ENCODE results near the gene HEATR9.
A peak's percentile ranks its signal among the peaks of the same experiment; 100 is the strongest.

The HEATR9 gene

DNA sequence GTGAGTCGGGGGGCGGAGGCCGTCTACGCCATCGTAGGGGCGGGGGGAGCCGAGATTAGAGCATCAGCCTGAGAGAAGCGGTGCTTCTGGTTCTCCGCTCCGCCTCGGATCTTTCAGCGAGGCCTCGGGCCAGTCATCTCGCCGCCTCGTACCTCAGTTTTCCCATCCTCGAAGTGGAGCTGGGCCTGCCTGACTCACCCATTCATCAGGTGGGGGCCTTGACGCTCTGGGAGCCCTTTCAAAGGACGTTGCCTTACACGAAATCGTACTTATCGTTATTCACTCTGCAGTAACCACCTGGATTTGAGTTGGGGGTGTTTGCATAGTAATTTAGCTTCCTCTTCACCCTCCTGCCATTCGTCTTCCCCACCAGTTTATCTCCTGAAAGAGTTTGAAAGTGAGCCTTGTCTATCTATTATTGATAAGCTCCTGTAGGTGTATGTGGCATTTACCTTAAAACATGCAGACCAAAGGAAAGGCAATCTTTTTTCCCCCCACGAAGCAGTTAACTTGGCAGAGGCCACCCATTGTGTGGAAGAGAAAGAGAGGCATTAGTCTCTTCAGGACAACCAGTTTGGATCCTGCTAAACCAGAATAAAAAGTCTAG, 58.7 kb downstream of the HEATR9 start:
- no peak for DNase-seq (ENCODE audit: low spot score)

DNA sequence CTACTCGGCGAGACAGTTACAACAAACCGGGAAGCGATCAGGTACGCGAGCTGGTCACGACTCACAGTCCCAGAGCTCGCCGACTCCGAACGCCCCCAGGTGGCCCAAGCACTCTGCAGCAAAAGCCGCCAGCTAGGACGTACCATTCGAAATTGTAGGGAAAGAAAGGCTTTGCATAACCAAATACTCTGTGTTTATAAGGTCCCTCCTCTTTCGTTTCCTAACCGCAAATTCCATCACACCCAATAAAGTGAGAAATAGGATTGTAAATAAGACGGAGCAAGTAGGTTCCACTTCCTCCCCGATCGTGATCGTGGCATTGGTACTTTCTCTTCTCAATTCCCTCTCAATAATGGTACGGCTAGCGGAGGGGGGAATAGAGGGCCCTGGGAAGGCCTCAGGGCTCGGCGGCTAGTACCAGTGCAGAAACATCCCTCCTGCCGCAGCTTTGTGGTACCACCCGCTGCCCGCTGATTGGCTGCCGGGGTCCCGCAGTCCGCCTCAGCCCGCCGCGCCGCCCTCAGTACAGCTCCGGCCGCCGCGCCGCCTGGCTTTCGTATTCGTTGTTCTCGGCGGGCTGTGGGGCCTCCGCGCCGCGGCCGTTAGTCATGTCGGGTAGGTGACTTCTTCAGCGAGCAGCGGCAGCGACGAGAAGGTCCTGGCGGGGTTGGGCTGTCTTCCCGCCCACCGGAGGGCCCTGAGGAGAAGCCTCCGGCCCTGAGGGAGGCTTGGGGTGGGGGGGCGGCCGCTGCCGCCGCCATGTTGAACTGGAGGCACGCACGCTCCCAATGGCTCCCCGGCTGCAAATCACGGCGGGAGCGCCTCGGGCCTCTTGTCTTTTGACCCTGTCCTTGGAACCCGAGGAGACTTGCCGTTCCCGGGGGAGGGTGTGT, 59.5 kb downstream of the HEATR9 start, which contains the start of gene TAF15:
TAF15 (plus strand) TSS at position 523 of the 893 bp plus-strand sequence; CDS start at position 609, 86 bp downstream.
- peak; percentile 98 for DNase-seq (ENCODE audit: low spot score)

DNA sequence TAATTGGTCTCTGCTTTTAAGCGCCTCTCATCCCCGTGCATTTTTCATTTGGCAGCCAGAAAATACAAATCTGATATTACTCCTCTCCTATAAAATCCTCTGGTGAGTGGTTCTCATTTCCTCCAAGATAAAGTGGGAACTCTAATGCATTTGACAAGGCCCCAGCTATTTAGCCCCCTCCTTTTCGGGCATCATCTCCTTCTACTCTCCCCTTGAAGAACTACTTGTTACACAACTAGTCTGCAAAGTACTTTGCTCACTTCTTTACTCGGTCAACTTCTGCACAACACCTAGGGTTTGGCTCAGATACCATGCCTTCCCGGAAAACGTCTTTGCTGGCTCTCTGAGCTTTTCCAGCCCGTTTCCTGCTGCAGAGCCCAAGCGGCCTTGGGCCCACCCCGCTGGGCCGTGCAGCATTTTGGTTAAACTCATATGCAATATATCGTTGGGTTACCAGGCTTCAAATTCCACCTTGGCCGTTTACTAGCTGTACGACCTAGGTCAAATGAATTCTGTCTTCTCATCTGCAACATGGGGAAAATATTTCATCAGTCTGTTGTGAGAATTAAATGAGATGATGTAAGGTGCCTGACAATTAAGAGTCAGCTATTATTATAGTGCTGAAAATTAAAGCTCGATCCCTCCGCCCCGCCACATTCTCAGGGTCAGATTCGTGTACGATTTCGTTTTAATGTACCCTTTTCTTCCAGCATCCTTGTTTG, 60.3 kb downstream of the HEATR9 start:
- no peak for DNase-seq (ENCODE audit: low spot score)

DNA sequence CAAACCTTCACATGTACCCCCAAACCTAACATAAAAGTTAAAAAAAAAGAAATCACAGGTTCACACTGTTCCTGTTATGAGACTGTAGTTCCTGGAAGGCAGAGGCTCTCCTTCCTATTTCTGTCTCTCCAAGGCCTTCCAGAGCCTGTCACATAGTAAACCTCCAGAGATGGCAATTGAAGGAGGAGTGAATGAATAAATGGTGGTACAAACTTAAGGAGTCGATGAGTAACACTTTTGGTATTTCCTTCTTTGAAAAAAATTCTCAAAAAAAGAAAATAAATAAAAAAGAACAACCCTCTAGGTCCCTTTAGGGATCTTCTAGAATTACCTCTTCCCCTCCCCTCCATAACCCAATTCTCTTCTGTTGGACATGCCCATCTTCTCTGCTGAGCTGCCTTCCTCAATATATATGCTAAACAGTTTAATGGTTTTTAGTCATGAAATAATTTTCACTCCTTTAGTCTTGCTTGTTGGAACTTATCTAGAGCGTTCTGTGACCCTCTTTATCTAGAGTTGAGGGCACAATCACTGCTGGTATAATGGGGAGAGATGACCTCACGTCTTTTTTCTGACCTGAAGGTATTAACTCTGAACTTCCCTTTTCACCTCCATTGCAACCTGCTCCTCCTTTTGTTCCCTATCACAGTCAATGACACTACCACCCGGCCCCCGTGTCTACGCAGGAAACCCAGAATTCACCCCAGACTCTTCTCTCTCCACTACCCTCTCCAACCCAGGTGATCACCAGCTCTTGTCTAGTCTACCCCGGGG, 61.1 kb downstream of the HEATR9 start:
- no peak for DNase-seq (ENCODE audit: low spot score)

Measured in CD4-positive, alpha-beta T cell treated with Interleukin-2 at 100 ng/mL for 4 hours (primary cell).